Measurements from ENCODE around the gene CHST8. TPM values are rescaled to one million over a fixed set of nuclear protein-coding genes. Genes with fewer than 3 reads are reported as not detected.
"Not testable (repeated sequence)": the region's sequence is repeated elsewhere in the genome, so short reads cannot be mapped to it uniquely, and the experiment has no call there.

CHST8 gene
- total and polyA plus RNA-seq, 4 experiments from 2014 or later: not detected

- H3K4me3 Mint-ChIP-seq; DNase-seq; H3K9me3 ChIP-seq (ENCODE audit: control insufficient read depth in 1 of 2, low read length in 2 of 2); H3K27ac Mint-ChIP-seq; H3K36me3 Mint-ChIP-seq; POLR2A ChIA-PET (ENCODE audit: partially characterized antibody); H3K4me1 Mint-ChIP-seq; H3K4me1 ChIP-seq (ENCODE audit: insufficient read depth, low read length); H3K27me3 ChIP-seq (ENCODE audit: insufficient read depth, low read length); H3K27ac ChIP-seq (ENCODE audit: low read depth, low read length); intact Hi-C loops (cut with micrococcal nuclease); CTCF ChIA-PET (ENCODE audit: partially characterized antibody); H3K36me3 ChIP-seq (ENCODE audit: insufficient read depth, low read length); H3K4me3 ChIP-seq (ENCODE audit: low read length in 2 of 2): not testable (repeated sequence)
- H3K9me3 Mint-ChIP-seq: peaks cover 5 to 61% (median 37%) of the 10 kb centered on the region in 8 donors
- H3K27me3 Mint-ChIP-seq: peaks cover 9 to 10% of the 10 kb centered on the region in 2 donors
Observed at GRCh38 chr19:33605803-33606295, 15.9 kb upstream of the CHST8 start.

DNA sequence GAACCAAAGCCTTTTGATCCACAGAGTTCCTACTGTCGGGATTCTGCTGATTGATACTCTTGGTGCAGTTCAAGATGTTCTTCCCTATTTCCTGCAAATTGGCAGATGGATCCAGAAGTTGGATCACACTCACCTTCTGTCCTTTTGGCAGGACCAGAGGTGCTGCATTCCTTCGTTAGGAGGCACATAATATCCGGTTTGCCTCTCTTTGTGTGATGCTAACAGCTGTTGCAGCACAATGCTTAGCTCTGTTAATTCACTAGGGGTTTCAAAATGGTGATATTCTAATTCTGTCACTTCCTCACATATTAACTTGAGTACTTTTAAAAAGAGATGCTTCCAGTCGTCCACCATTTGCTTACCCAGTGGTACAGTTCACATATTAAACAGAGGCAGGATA, 15.2 kb upstream of the CHST8 start:
- POLR2A ChIA-PET (ENCODE audit: partially characterized antibody): no interaction called here
- H3K27ac ChIP-seq (ENCODE audit: low read depth, low read length): no peak overlapping the region
- Mint-ChIP-seq H3K4me3 (no peak overlapping the region), H3K9me3 (peaks cover 2 to 62% (median 33%) of the 10 kb centered on the region in 8 donors), H3K36me3 (no peaks in the 10 kb centered on the region), H3K27ac (no peak overlapping the region), H3K4me1 (no peaks in the 10 kb centered on the region), H3K27me3 (peaks cover 10% of the 10 kb centered on the region in 2 donors)
- no peaks in the 10 kb centered on the region for H3K4me1 ChIP-seq (ENCODE audit: insufficient read depth, low read length)
- no peak overlapping the region for H3K4me3 ChIP-seq (ENCODE audit: low read length in 2 of 2)
- no peak for DNase-seq
- H3K9me3 ChIP-seq (ENCODE audit: control insufficient read depth in 1 of 2, low read length in 2 of 2): peaks cover 0 to under 1% of the 10 kb centered on the region in 2 donors
- intact Hi-C loops (cut with micrococcal nuclease): no loop called here
- H3K27me3 ChIP-seq (ENCODE audit: insufficient read depth, low read length): no peaks in the 10 kb centered on the region
- H3K36me3 ChIP-seq (ENCODE audit: insufficient read depth, low read length): no peaks in the 10 kb centered on the region
- CTCF ChIA-PET (ENCODE audit: partially characterized antibody): no interaction called here

DNA sequence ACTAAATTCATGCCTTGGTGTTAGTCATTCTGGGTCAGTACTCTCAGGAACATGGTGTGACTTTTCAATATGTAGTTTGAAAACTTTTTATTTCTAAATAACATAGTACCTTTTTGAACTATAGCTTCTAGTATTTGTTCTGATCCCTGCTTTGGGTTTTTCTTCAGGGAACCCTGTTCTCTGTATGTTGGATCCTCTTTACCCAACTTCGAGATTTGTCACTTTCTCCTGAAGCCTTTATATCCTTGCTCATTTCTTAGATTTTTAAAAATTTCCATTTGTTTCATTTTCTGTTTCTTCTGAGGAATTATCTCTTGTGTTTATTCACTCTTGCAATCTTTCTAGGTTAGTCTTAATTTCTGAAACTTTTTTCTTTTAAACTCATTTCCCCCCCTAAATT, 12.4 kb upstream of the CHST8 start:
- H3K4me1 ChIP-seq (ENCODE audit: insufficient read depth, low read length): no peaks in the 10 kb centered on the region
- H3K36me3 Mint-ChIP-seq: no peaks in the 10 kb centered on the region
- H3K4me1 Mint-ChIP-seq: peaks cover 0 to 1% (median 0%) of the 10 kb centered on the region in 4 donors
- H3K4me3 Mint-ChIP-seq: no peak overlapping the region
- H3K27ac Mint-ChIP-seq: no peak overlapping the region
- no peaks in the 10 kb centered on the region for H3K36me3 ChIP-seq (ENCODE audit: insufficient read depth, low read length)
- peaks cover 2 to 37% (median 17%) of the 10 kb centered on the region in 8 donors for H3K9me3 Mint-ChIP-seq
- no peak overlapping the region for H3K4me3 ChIP-seq (ENCODE audit: low read length in 2 of 2)
- no peaks in the 10 kb centered on the region for H3K9me3 ChIP-seq (ENCODE audit: control insufficient read depth in 1 of 2, low read length in 2 of 2)
- intact Hi-C loops (cut with micrococcal nuclease): no loop called here
- H3K27me3 ChIP-seq (ENCODE audit: insufficient read depth, low read length): no peaks in the 10 kb centered on the region
- H3K27ac ChIP-seq (ENCODE audit: low read depth, low read length): no peak overlapping the region
- POLR2A ChIA-PET (ENCODE audit: partially characterized antibody): no interaction called here
- H3K27me3 Mint-ChIP-seq: peaks cover 10 to 21% of the 10 kb centered on the region in 2 donors
- DNase-seq: no peak
- CTCF ChIA-PET (ENCODE audit: partially characterized antibody): no interaction called here

DNA sequence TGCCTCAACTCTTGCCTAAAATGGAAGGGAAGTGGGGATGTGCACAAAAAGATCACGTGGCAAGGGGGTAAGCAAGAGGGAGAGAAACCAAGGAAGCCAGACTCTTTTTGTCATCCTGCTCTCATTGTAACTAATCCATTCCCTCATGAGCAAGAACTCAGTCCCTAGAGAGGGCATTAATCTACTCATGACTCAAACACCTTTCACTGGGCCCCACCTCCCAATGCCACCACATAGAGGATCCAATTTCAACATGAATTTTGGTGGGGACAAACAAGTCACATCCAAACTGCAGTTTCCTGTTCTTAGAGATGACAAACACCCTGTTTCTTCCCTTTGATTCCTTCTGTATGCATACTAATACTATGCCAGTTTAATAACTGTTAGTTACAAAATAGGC, 11.2 kb upstream of the CHST8 start:
- DNase-seq: no peak
- ChIA-PET CTCF (ENCODE audit: partially characterized antibody) (no interaction called here), POLR2A (ENCODE audit: partially characterized antibody) (no interaction called here)
- H3K4me3 ChIP-seq (ENCODE audit: low read length in 2 of 2): no peak overlapping the region
- H3K27me3 Mint-ChIP-seq: peaks cover 13 to 23% of the 10 kb centered on the region in 2 donors
- H3K9me3 ChIP-seq (ENCODE audit: control insufficient read depth in 1 of 2, low read length in 2 of 2): no peaks in the 10 kb centered on the region
- no peak overlapping the region for H3K27ac ChIP-seq (ENCODE audit: low read depth, low read length)
- no peak overlapping the region for H3K27ac Mint-ChIP-seq
- no peaks in the 10 kb centered on the region for H3K4me1 ChIP-seq (ENCODE audit: insufficient read depth, low read length)
- H3K4me1 Mint-ChIP-seq: peaks cover 0 to 1% (median 0%) of the 10 kb centered on the region in 4 donors
- intact Hi-C loops (cut with micrococcal nuclease): no loop called here
- no peaks in the 10 kb centered on the region for H3K36me3 ChIP-seq (ENCODE audit: insufficient read depth, low read length)
- no peak overlapping the region for H3K4me3 Mint-ChIP-seq
- H3K9me3 Mint-ChIP-seq: peaks cover 2 to 32% (median 16%) of the 10 kb centered on the region in 8 donors
- H3K36me3 Mint-ChIP-seq: no peaks in the 10 kb centered on the region
- no peaks in the 10 kb centered on the region for H3K27me3 ChIP-seq (ENCODE audit: insufficient read depth, low read length)

GRCh38 chr19:33612928-33613619, 8.7 kb upstream of the CHST8 start:
- no peak for DNase-seq
- Mint-ChIP-seq H3K4me1 (peaks cover 0 to 1% (median 0%) of the 10 kb centered on the region in 4 donors), H3K36me3 (no peaks in the 10 kb centered on the region), H3K4me3 (no peak overlapping the region), H3K27ac (no peak overlapping the region), H3K27me3 (peaks cover 14 to 20% of the 10 kb centered on the region in 2 donors), H3K9me3 (peaks cover 2 to 28% (median 13%) of the 10 kb centered on the region in 8 donors)
- CTCF ChIA-PET (ENCODE audit: partially characterized antibody): no interaction called here
- intact Hi-C loops (cut with micrococcal nuclease): no loop called here
- no peaks in the 10 kb centered on the region for H3K36me3 ChIP-seq (ENCODE audit: insufficient read depth, low read length)
- POLR2A ChIA-PET (ENCODE audit: partially characterized antibody): no interaction called here
- H3K27ac ChIP-seq (ENCODE audit: low read depth, low read length): no peak overlapping the region
- H3K4me1 ChIP-seq (ENCODE audit: insufficient read depth, low read length): no peaks in the 10 kb centered on the region
- no peak overlapping the region for H3K4me3 ChIP-seq (ENCODE audit: low read length in 2 of 2)
- H3K9me3 ChIP-seq (ENCODE audit: control insufficient read depth in 1 of 2, low read length in 2 of 2): no peaks in the 10 kb centered on the region
- no peaks in the 10 kb centered on the region for H3K27me3 ChIP-seq (ENCODE audit: insufficient read depth, low read length)

GRCh38 chr19:33613620-33614000, 8.1 kb upstream of the CHST8 start:
- H3K27ac Mint-ChIP-seq: no peak overlapping the region
- H3K36me3 Mint-ChIP-seq: no peaks in the 10 kb centered on the region
- Histone ChIP-seq H3K9me3 (ENCODE audit: control insufficient read depth in 1 of 2, low read length in 2 of 2) (no peaks in the 10 kb centered on the region), H3K4me1 (ENCODE audit: insufficient read depth, low read length) (no peaks in the 10 kb centered on the region), H3K27ac (ENCODE audit: low read depth, low read length) (no peak overlapping the region), H3K36me3 (ENCODE audit: insufficient read depth, low read length) (no peaks in the 10 kb centered on the region), H3K27me3 (ENCODE audit: insufficient read depth, low read length) (no peaks in the 10 kb centered on the region), H3K4me3 (ENCODE audit: low read length in 2 of 2) (no peak overlapping the region)
- no peak for DNase-seq
- CTCF ChIA-PET (ENCODE audit: partially characterized antibody): no interaction called here
- peaks cover 16 to 24% of the 10 kb centered on the region in 2 donors for H3K27me3 Mint-ChIP-seq
- peaks cover 0 to 1% (median 0%) of the 10 kb centered on the region in 4 donors for H3K4me1 Mint-ChIP-seq
- intact Hi-C loops (cut with micrococcal nuclease): no loop called here
- H3K4me3 Mint-ChIP-seq: no peak overlapping the region
- POLR2A ChIA-PET (ENCODE audit: partially characterized antibody): no interaction called here
- peaks cover 2 to 28% (median 12%) of the 10 kb centered on the region in 8 donors for H3K9me3 Mint-ChIP-seq

DNA sequence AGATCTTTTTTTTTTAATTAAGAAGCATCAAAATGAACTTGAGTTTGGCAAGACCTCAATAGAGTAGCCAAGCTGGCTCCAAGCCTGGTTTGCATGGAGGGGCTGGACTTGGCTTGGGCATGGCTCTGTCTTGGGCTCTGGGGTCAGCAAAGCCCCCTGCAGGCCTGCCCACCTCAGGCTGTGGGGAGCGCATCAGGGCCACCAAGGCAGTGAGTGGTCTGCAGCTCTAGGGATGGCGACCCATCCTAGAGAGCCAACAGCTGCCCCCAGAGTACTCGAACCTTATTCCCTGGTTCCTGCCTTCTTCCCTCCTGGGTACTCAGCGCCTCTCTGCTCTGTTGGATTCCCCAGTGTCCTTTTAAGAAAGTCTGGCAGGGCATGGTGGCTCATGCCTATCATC, 5.4 kb upstream of the CHST8 start:
- peaks cover 0 to 1% (median 0%) of the 10 kb centered on the region in 4 donors for H3K4me1 Mint-ChIP-seq
- CTCF ChIA-PET (ENCODE audit: partially characterized antibody): no interaction called here
- Histone ChIP-seq H3K4me3 (ENCODE audit: low read length in 2 of 2) (no peak overlapping the region), H3K4me1 (ENCODE audit: insufficient read depth, low read length) (no peaks in the 10 kb centered on the region), H3K27me3 (ENCODE audit: insufficient read depth, low read length) (peaks cover 4% of the 10 kb centered on the region), H3K9me3 (ENCODE audit: control insufficient read depth in 1 of 2, low read length in 2 of 2) (no peaks in the 10 kb centered on the region), H3K27ac (ENCODE audit: low read depth, low read length) (no peak overlapping the region), H3K36me3 (ENCODE audit: insufficient read depth, low read length) (no peaks in the 10 kb centered on the region)
- no peaks in the 10 kb centered on the region for H3K36me3 Mint-ChIP-seq
- no peak overlapping the region for H3K4me3 Mint-ChIP-seq
- H3K27me3 Mint-ChIP-seq: peaks cover 36 to 39% of the 10 kb centered on the region in 2 donors
- DNase-seq: no peak
- H3K27ac Mint-ChIP-seq: no peak overlapping the region
- H3K9me3 Mint-ChIP-seq: peaks cover 0 to 8% (median 0%) of the 10 kb centered on the region in 8 donors
- intact Hi-C loops (cut with micrococcal nuclease): no loop called here
- POLR2A ChIA-PET (ENCODE audit: partially characterized antibody): no interaction called here
